GM19467 (cell line): ENCODE measurements around the gene USP4.
"Not testable (repeated sequence)": the region's sequence is repeated elsewhere in the genome, so short reads cannot be mapped to it uniquely, and the experiment has no call there.

ENCODE experiments used
- ATAC-seq: cut with Tn5 transposase; IDR thresholded peaks from one replicate; pipeline ENCODE4 v1.9.1; 2021; ENCODE audit warnings: mild to moderate bottlenecking, moderate library complexity; ENCODE audit not compliant: unreplicated experiment

Gene USP4

GRCh38 chr3:49255112-49255511, 84.7 kb downstream of the USP4 start:
- no peak for ATAC-seq

- no peak for ATAC-seq
Observed at GRCh38 chr3:49253512-49253911, 86.3 kb downstream of the USP4 start.

- ATAC-seq = no peak
Observed at GRCh38 chr3:49248840-49249227, 91.0 kb downstream of the USP4 start.

- ATAC-seq = no peak
Observed at GRCh38 chr3:49244581-49245205, 95.2 kb downstream of the USP4 start.

GRCh38 chr3:49240091-49240490, 99.8 kb downstream of the USP4 start:
- not testable (repeated sequence) for ATAC-seq

- no peak for ATAC-seq
Observed at GRCh38 chr3:49238274-49239127, 101.4 kb downstream of the USP4 start.

GRCh38 chr3:49237344-49237743, 102.5 kb downstream of the USP4 start:
- ATAC-seq = no peak

GRCh38 chr3:49236226-49236625, 103.6 kb downstream of the USP4 start:
- ATAC-seq = no peak

- ATAC-seq = not testable (repeated sequence)
Observed at GRCh38 chr3:49228817-49229216, 111.0 kb downstream of the USP4 start.
